A673 (cell line): Measurements from ENCODE around the gene STRC.
"Not testable (repeated sequence)": the region's sequence is repeated elsewhere in the genome, so short reads cannot be mapped to it uniquely, and the experiment has no call there.

Experiments used
- CTCF ChIP-seq: fragments of 300-800, 200-600 bp; sonication (generic); conservative IDR thresholded peaks from 2 replicates; pipeline ENCODE4 v1.5.1; 2017; ENCODE audit warnings: low read depth, mild to moderate bottlenecking, antibody characterized with exemption, low read length, moderate library complexity, mixed read lengths
- EZH2 ChIP-seq: fragments of 200-600 bp; sonication (generic); IDR thresholded peaks from 2 replicates; pipeline ENCODE4 v1.6.1; 2017; ENCODE audit warnings: borderline replicate concordance, low read depth, mild to moderate bottlenecking, mixed read lengths, antibody characterized with exemption, low read length; ENCODE audit not compliant: poor library complexity, severe bottlenecking

DNA sequence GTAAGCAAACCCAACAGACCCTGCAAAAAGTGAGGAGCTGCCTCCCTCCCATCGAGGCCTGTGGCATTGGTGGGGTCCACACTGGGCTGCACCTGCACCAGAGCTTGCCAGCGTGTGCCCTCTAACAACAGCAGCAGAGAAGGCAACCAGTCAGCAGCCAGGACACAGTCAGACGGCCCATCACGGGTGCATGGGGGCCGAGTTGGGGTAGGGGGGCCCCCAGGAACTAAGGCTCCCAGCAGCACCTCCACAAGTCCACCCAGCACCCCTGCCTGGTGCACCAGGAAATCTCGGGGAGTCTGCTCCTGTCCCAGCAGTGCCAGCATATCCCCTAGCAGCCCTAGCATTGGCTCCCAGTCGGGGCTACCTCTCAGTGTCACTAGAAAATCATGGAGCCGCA lies 850 bp downstream of the STRC start:
- not testable (repeated sequence) for TF ChIP-seq CTCF, EZH2
